Prostate gland (tissue), 1 donor: Measurements from ENCODE around the gene C1QA.

Experiments
- POLR2A ChIP-seq: fragments of 450-650 bp; IDR thresholded peaks from one replicate; pipeline ENCODE4 v1.6.1; 2016; ENCODE audit warnings: antibody characterized with exemption, mild to moderate bottlenecking
- POLR2AphosphoS5 ChIP-seq: sonication (generic); formaldehyde crosslinking; IDR thresholded peaks from one replicate; pipeline ENCODE4 v1.6.1; 2017; ENCODE audit warnings: antibody characterized with exemption

GRCh38 chr1:22600071-22600816 is 36.2 kb upstream of the C1QA start:
- TF ChIP-seq POLR2A (no peak), POLR2AphosphoS5 (no peak)
